ENCODE data around the gene TRAF1. TPM values are rescaled to one million over a fixed set of nuclear protein-coding genes. Genes with fewer than 3 reads are reported as not detected.

Gene TRAF1
- total RNA-seq, 4 donors from 2014 or later, result 3.5 to 12.2 (median 7.5) TPM

GRCh38 chr9:120862452-120862851, 64.1 kb downstream of the TRAF1 start:
- H3K27me3 ChIP-seq, result no peaks in the 10 kb centered on the region
- H3K4me1 ChIP-seq, result peaks cover 9% of the 10 kb centered on the region
- H3K4me3 ChIP-seq, result no peak overlapping the region
- no peak overlapping the region for H3K27ac ChIP-seq
- TF ChIP-seq CTCF (IDR thresholded peaks at IDR 0.05), result no peak
- TF ChIP-seq POLR2A (IDR thresholded peaks at IDR 0.05), result no peak
- no peak for TF ChIP-seq EP300 (IDR thresholded peaks at IDR 0.05)
- TF ChIP-seq POLR2AphosphoS5 (IDR thresholded peaks at IDR 0.05), result no peak
- no peaks in the 10 kb centered on the region for H3K9me3 ChIP-seq
- DNase-seq (ENCODE audit: low spot score in 2 of 2), result no peak
- H3K36me3 ChIP-seq, result peaks cover 72% of the 10 kb centered on the region
- 98% methylated on average over 11 of the region's 12 CpGs for WGBS

GRCh38 chr9:120861935-120862334, 64.7 kb downstream of the TRAF1 start:
- WGBS, result 92% methylated on average over 6 of the region's 6 CpGs
- Histone ChIP-seq H3K4me1 (peaks cover 10% of the 10 kb centered on the region), H3K27ac (no peak overlapping the region), H3K27me3 (no peaks in the 10 kb centered on the region), H3K4me3 (no peak overlapping the region), H3K36me3 (peaks cover 74% of the 10 kb centered on the region), H3K9me3 (no peaks in the 10 kb centered on the region)
- DNase-seq (ENCODE audit: low spot score in 2 of 2), result no peak
- TF ChIP-seq POLR2A (IDR thresholded peaks at IDR 0.05) (no peak), EP300 (IDR thresholded peaks at IDR 0.05) (no peak), CTCF (IDR thresholded peaks at IDR 0.05) (no peak), POLR2AphosphoS5 (IDR thresholded peaks at IDR 0.05) (no peak)

- Histone ChIP-seq H3K36me3 (peaks cover 60% of the 10 kb centered on the region), H3K4me3 (no peak overlapping the region), H3K27ac (no peak overlapping the region), H3K9me3 (no peaks in the 10 kb centered on the region), H3K27me3 (no peaks in the 10 kb centered on the region), H3K4me1 (peaks cover 3% of the 10 kb centered on the region)
- DNase-seq (ENCODE audit: low spot score in 2 of 2), result no peak
- TF ChIP-seq EP300 (IDR thresholded peaks at IDR 0.05) (no peak), POLR2AphosphoS5 (IDR thresholded peaks at IDR 0.05) (no peak), POLR2A (IDR thresholded peaks at IDR 0.05) (no peak), CTCF (IDR thresholded peaks at IDR 0.05) (no peak)
- 92% methylated on average over 11 of the region's 11 CpGs for WGBS
These were observed 66.5 kb downstream of the TRAF1 start for GRCh38 chr9:120860083-120860482.

GRCh38 chr9:120859361-120859760, 67.2 kb downstream of the TRAF1 start:
- H3K27ac ChIP-seq, result no peak overlapping the region
- peaks cover 59% of the 10 kb centered on the region for H3K36me3 ChIP-seq

GRCh38 chr9:120857902-120858301, 68.7 kb downstream of the TRAF1 start:
- Histone ChIP-seq H3K4me1 (peaks cover 3% of the 10 kb centered on the region), H3K4me3 (no peak overlapping the region), H3K27me3 (no peaks in the 10 kb centered on the region), H3K9me3 (no peaks in the 10 kb centered on the region), H3K36me3 (peaks cover 62% of the 10 kb centered on the region), H3K27ac (no peak overlapping the region)
- no peak for DNase-seq (ENCODE audit: low spot score in 2 of 2)
- 93% methylated on average over 11 of the region's 11 CpGs for WGBS
- TF ChIP-seq POLR2AphosphoS5 (IDR thresholded peaks at IDR 0.05) (no peak), CTCF (IDR thresholded peaks at IDR 0.05) (no peak), POLR2A (IDR thresholded peaks at IDR 0.05) (no peak), EP300 (IDR thresholded peaks at IDR 0.05) (no peak)

More at GRCh38 chr9:120859361-120859760, 67.2 kb downstream of the TRAF1 start:
- TF ChIP-seq POLR2AphosphoS5 (IDR thresholded peaks at IDR 0.05) (no peak), CTCF (IDR thresholded peaks at IDR 0.05) (no peak), POLR2A (IDR thresholded peaks at IDR 0.05) (no peak), EP300 (IDR thresholded peaks at IDR 0.05) (no peak)
- Histone ChIP-seq H3K27me3 (no peaks in the 10 kb centered on the region), H3K4me1 (peaks cover 3% of the 10 kb centered on the region), H3K4me3 (no peak overlapping the region), H3K9me3 (no peaks in the 10 kb centered on the region)
- WGBS, result 73% methylated on average over 5 of the region's 6 CpGs
- no peak for DNase-seq (ENCODE audit: low spot score in 2 of 2)

Measured in suprapubic skin (tissue), 4 donors.